ENCODE measurements around the gene SLC25A40. TPM values are rescaled to one million over a fixed set of nuclear protein-coding genes. Genes with fewer than 3 reads are reported as not detected.

SLC25A40 gene
- total and polyA plus RNA-seq, 9 donors: 9.8 to 27.1 (median 20.0) TPM

DNA sequence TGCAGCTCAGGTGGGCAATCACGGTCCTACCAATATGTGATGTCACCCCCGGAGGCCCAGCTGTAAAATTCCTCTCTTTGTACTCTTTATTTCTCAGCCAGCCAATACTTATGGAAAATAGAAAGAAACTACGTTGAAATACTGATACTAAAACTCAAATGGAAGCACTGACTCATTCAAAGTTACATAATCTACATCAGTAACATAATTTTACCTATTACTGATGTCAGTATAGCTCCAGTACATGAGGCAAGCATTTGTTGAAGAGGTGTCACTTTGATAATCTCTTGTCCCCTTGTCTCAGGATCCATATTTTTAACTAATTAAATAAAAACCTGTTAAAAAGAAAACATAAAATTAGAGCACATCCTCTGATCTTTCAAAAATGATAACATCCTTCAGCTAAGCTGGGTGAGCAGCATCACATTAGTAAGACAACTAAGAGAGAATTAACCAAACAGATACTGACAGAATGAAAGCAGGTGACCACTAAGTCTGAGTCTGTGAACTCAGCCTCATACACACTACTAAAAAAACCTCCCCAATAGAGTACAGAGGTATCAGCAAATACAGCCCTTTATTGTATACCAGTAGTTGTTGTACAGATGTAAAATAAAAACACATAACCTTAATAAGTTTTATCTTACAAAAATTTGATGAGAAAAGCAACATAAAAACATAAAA is 17.6 kb downstream of the SLC25A40 start:
- H3K36me3 ChIP-seq: no peaks in the 10 kb centered on the region
- intact Hi-C loops (cut with DNase I): no loop called here
- TF ChIP-seq POLR2A (IDR thresholded peaks at IDR 0.05): no peak
- TF ChIP-seq, protein P1, sequence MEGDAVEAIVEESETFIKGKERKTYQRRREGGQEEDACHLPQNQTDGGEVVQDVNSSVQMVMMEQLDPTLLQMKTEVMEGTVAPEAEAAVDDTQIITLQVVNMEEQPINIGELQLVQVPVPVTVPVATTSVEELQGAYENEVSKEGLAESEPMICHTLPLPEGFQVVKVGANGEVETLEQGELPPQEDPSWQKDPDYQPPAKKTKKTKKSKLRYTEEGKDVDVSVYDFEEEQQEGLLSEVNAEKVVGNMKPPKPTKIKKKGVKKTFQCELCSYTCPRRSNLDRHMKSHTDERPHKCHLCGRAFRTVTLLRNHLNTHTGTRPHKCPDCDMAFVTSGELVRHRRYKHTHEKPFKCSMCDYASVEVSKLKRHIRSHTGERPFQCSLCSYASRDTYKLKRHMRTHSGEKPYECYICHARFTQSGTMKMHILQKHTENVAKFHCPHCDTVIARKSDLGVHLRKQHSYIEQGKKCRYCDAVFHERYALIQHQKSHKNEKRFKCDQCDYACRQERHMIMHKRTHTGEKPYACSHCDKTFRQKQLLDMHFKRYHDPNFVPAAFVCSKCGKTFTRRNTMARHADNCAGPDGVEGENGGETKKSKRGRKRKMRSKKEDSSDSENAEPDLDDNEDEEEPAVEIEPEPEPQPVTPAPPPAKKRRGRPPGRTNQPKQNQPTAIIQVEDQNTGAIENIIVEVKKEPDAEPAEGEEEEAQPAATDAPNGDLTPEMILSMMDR (IDR thresholded peaks at IDR 0.05): no peak
- no peak for TF ChIP-seq EP300 (IDR thresholded peaks at IDR 0.05)
- 94 to 97% (median 95%) methylated on average over 3 of the region's 3 CpGs for WGBS, 3 donors
- H3K27ac ChIP-seq: no peak overlapping the region
- H3K27me3 ChIP-seq: no peaks in the 10 kb centered on the region
- H3K9me3 ChIP-seq: no peaks in the 10 kb centered on the region
- no peak for DNase-seq
- H3K4me1 ChIP-seq (ENCODE audit: insufficient read depth): no peaks in the 10 kb centered on the region
- H3K4me3 ChIP-seq: no peak overlapping the region

DNA sequence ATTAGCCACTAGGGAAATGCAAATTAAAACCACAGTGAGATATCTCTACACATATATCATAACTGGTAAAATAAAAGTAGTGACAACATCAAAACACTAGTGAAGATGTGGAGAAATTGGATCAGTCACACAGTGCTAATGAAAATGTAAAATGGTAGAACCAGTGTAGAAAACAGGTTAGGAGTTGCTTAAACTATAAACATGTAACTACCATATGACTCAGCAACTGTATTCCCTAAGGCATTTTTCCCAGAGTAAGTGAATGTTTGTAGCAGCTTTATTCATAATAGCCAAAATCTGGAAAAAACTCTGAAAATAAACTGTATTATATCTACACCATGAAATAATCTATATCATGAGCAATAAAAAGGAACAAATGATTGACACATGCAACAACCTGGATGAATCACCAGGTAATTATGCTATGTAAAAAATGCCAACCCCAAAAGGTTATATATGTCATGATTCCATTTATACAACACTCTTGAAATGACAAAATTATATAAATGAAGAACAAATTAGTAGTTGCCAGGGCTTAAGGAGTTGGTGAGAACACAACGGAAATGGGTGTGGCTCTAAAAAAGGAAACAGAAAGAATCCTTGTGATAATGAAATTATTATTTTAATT is 22.8 kb downstream of the SLC25A40 start:
- no peaks in the 10 kb centered on the region for H3K36me3 ChIP-seq
- H3K9me3 ChIP-seq: no peaks in the 10 kb centered on the region
- intact Hi-C loops (cut with DNase I): no loop called here
- TF ChIP-seq, protein P1 (IDR thresholded peaks at IDR 0.05): no peak
- TF ChIP-seq EP300 (IDR thresholded peaks at IDR 0.05) (no peak), POLR2A (IDR thresholded peaks at IDR 0.05) (no peak)
- H3K4me3 ChIP-seq: no peak overlapping the region
- no peak for DNase-seq
- WGBS, 3 donors: 86 to 93% (median 87%) methylated on average over 1 of the region's 1 CpG
- no peak overlapping the region for H3K27ac ChIP-seq
- H3K4me1 ChIP-seq (ENCODE audit: insufficient read depth): no peaks in the 10 kb centered on the region
- H3K27me3 ChIP-seq: no peaks in the 10 kb centered on the region

DNA sequence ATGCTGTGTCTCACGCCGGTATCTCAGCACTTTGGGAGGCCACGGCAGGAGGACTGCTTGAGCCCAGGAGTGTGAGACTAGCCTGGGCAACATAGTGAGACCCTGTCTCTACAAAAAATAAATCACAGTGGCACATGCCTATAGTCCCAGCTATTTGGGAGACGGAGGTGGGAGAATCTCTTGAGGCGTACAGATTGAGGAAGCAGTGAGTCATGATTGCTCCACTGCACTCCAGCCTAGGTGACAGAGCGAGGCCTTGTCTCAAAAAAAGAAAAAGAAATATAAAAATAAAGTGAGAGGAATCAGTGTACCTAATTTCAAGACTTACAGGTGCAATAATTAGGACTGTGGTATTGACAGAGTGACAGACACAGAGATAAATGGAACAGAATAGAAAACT is 23.9 kb downstream of the SLC25A40 start:
- no peaks in the 10 kb centered on the region for H3K27me3 ChIP-seq
- no peaks in the 10 kb centered on the region for H3K9me3 ChIP-seq
- WGBS, 3 donors: 95 to 97% (median 97%) methylated on average over 6 of the region's 6 CpGs
- no peak overlapping the region for H3K4me3 ChIP-seq
- no peaks in the 10 kb centered on the region for H3K4me1 ChIP-seq (ENCODE audit: insufficient read depth)
- intact Hi-C loops (cut with DNase I): no loop called here
- TF ChIP-seq EP300 (IDR thresholded peaks at IDR 0.05) (no peak), POLR2A (IDR thresholded peaks at IDR 0.05) (no peak)
- TF ChIP-seq, protein P1 (IDR thresholded peaks at IDR 0.05): no peak
- H3K36me3 ChIP-seq: no peaks in the 10 kb centered on the region
- no peak for DNase-seq
- no peak overlapping the region for H3K27ac ChIP-seq

DNA sequence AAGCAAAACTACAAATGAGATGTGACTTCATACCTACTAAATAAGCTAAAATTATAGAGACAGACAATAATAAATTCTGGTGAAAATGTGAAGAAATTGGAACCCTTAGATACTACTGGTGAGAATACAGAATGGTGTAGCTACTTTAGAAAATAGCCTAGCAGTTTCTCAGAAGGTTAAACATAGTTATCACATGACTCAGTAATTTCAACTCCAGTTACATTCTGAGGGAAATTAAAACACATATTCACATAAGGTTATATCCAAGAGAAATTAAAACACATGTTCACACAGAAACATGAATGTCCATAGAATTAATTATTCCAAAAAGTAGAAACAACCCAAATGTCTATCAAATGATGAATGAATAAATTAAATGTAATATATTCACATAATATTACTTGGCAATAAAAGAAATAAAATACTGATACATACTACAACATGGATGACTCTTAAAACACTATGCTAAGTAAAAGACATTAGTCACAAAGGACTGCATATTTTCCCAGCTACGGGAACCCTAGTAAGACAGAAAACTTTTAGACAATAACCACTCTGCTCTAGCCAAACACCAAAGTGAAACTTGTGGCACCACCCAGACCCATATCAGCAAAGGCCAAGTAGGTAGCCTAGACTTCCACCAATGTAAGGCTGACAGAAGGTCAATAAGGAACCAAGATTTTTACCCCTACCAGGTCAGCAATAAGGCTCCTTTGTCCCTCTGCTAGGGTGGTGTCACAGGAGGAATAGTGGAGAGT is 25.1 kb downstream of the SLC25A40 start:
- Histone ChIP-seq H3K27me3 (no peaks in the 10 kb centered on the region), H3K27ac (no peak overlapping the region), H3K36me3 (no peaks in the 10 kb centered on the region), H3K4me1 (ENCODE audit: insufficient read depth) (no peaks in the 10 kb centered on the region), H3K9me3 (no peaks in the 10 kb centered on the region), H3K4me3 (no peak overlapping the region)
- DNase-seq: no peak
- TF ChIP-seq, protein P1 (IDR thresholded peaks at IDR 0.05): no peak
- no peak for TF ChIP-seq POLR2A (IDR thresholded peaks at IDR 0.05)
- no peak for TF ChIP-seq EP300 (IDR thresholded peaks at IDR 0.05)
- 78 to 95% (median 91%) methylated on average over 1 of the region's 1 CpG for WGBS, 3 donors
- intact Hi-C loops (cut with DNase I): no loop called here
